ENCODE results near the gene FAF1.

- no peak for TF ChIP-seq ATF2 (IDR thresholded peaks at IDR 0.05; ENCODE audit: low read length)
- TF ChIP-seq, protein P1, sequence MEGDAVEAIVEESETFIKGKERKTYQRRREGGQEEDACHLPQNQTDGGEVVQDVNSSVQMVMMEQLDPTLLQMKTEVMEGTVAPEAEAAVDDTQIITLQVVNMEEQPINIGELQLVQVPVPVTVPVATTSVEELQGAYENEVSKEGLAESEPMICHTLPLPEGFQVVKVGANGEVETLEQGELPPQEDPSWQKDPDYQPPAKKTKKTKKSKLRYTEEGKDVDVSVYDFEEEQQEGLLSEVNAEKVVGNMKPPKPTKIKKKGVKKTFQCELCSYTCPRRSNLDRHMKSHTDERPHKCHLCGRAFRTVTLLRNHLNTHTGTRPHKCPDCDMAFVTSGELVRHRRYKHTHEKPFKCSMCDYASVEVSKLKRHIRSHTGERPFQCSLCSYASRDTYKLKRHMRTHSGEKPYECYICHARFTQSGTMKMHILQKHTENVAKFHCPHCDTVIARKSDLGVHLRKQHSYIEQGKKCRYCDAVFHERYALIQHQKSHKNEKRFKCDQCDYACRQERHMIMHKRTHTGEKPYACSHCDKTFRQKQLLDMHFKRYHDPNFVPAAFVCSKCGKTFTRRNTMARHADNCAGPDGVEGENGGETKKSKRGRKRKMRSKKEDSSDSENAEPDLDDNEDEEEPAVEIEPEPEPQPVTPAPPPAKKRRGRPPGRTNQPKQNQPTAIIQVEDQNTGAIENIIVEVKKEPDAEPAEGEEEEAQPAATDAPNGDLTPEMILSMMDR (IDR thresholded peaks at IDR 0.05; ENCODE audit: control extremely low read depth in 1 of 3, insufficient read depth in 1 of 3, low read depth in 1 of 3, low read length in 3 of 3), result no peak
- TF ChIP-seq POLR2A (IDR thresholded peaks at IDR 0.05; ENCODE audit: control extremely low read depth in 1 of 2, low read depth in 2 of 2, low read length in 2 of 2), result no peak
- no peak for TF ChIP-seq TEAD4 (IDR thresholded peaks at IDR 0.05; ENCODE audit: low read depth, low read length)
- TF ChIP-seq TCF12 (IDR thresholded peaks at IDR 0.05; ENCODE audit: low read depth, low read length), result no peak
- no peak for TF ChIP-seq ATF3 (IDR thresholded peaks at IDR 0.05; ENCODE audit: insufficient read depth, low read depth, low read length)
- TF ChIP-seq POLR2AphosphoS5 (IDR thresholded peaks at IDR 0.05; ENCODE audit: low read depth, low read length), result no peak
- TF ChIP-seq SP4 (IDR thresholded peaks at IDR 0.05; ENCODE audit: low read length), result no peak
- TF ChIP-seq FOSL1 (IDR thresholded peaks at IDR 0.05; ENCODE audit: insufficient read depth, low read depth, low read length), result no peak
- no peak for TF ChIP-seq KDM5A (IDR thresholded peaks at IDR 0.05; ENCODE audit: low read length)
Observed at GRCh38 chr1:50595874-50596273, 364.2 kb downstream of the FAF1 start.

All from H1 (cell line).